ENCODE measurements around the gene KCNAB1.

Gene KCNAB1

DNA sequence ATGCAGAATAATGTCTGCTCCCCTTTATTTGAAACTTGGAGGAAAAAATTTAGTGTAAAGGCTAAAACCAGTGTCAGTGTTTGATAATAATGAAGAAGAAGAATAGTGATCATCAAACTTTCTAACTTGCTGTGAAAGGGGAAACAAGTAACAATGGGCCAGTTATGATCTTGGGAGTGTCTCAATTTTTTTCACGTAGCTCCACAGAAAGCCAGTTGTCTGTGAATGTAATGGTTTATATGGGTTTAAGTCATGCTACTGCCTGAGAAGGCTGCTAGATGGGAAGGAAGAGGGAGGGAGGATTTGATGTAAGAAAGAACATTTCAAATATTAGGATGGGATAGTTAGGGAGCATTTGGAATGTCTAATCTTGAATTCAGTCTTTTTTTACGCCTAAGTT, 455.7 kb downstream of the KCNAB1 start:
- no peak for DNase-seq (ENCODE audit: low spot score)

GRCh38 chr3:156576651-156577348, 456.4 kb downstream of the KCNAB1 start:
- no peak for DNase-seq (ENCODE audit: low spot score)

DNA sequence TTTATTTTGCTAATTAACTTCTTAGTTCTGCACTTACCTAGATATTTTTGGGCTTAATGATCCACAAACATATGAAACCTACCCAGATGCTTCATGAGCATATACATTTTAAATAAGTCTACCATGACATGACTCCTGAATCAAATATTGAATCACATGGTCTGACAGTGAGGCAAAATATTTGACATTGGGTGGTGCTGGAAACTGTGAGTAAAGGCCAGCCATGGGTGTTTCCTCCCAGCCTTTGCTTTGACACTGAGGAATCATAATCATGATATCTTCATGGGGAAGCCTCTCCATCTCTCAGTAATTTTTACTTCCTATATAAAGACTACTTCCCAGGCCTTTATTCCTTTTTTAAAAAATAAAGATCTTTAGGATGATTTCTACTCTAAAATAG, 457.4 kb downstream of the KCNAB1 start:
- DNase-seq (ENCODE audit: low spot score), result no peak

- DNase-seq (ENCODE audit: low spot score), result no peak
These were observed 459.1 kb downstream of the KCNAB1 start for GRCh38 chr3:156579427-156579851.

- DNase-seq (ENCODE audit: low spot score), result no peak
These were observed 460.7 kb downstream of the KCNAB1 start for GRCh38 chr3:156581033-156581432.

DNA sequence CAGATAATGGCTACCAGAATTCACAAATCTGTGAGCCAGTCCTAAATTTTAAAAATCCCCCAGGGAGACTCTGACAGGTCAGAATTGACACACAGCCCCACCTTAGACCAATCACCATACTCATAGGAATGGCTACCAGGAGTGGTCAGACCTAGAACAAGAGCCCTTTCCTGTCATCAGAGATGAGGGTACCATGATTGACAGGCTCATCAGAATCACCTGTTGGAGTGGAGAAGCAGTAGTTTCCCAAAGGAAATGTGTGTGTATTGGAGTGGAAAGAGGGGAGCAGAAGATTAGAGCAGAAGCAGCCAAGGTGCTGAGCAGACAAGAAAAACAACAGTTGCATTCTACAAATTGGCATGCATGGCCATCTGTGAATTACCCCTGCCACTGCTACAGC, 461.6 kb downstream of the KCNAB1 start:
- no peak for DNase-seq (ENCODE audit: low spot score)

DNA sequence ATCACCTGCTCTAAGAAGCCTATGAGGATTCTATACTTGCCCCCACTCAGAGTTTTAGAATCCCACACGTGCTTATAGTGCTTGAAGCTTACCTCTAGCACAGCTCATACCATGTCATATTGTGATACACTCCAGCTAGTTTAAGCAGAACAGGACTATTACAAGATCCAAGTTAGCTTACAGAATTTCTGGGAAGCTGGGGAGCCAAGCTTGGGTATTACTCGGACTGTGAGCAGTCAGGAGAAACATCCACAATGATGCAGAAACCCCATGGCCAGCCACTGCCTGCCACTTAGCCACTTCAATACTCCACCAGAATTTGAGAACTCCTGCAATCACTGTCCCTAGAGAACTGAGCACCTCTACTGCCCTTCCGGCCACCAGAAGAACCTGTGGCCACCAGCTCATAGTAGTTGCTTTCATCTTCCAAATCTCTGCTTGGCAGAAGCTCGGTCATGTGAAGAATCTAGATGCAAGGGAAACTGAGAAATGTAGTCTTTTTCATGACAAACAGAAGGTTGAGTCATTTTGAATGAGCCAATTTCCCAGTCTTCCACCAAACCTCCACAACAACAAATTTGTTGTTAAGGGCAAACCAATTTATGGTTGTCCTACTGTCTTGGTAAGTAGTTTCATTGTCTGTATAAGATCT, 462.3 kb downstream of the KCNAB1 start:
- no peak for DNase-seq (ENCODE audit: low spot score)

DNA sequence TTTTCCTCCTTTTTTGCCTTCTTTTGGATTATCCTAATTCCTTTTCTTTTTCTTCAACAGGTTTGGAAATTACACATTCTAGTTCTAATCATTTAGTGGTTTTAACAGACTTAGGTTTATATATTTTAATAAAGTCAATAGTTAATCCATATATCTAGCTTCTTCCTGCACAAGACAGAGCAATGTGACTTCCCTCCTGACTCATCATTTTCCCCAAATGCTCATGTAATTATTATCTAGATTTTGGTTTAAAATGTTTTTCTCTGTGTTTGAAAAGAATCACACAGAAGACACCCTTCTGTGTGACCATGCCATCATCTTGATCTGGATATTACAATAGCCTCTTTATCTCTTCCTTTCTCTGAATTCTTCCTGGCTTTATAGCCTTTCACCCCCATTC, 463.1 kb downstream of the KCNAB1 start:
- no peak for DNase-seq (ENCODE audit: low spot score)

GRCh38 chr3:156586905-156587759, 466.8 kb downstream of the KCNAB1 start:
- DNase-seq (ENCODE audit: low spot score), result no peak

GRCh38 chr3:156587760-156588069, 467.3 kb downstream of the KCNAB1 start:
- no peak for DNase-seq (ENCODE audit: low spot score)

Data from HuH-7.5 (cell line).